Endothelial cell (in vitro differentiated cells): ENCODE measurements around the gene PAK1IP1. TPM values are rescaled to one million over a fixed set of nuclear protein-coding genes. Genes with fewer than 3 reads are reported as not detected.
"Not testable (repeated sequence)": the region's sequence is repeated elsewhere in the genome, so short reads cannot be mapped to it uniquely, and the experiment has no call there.

Source experiments
- DNase-seq: peaks from one replicate; pipeline ENCODE4 v3.0.0; 2021; ENCODE audit warnings: low spot score
- H3K27ac Mint-ChIP-seq: one replicate; pipeline ENCODE4 v1.8.0; 2021; ENCODE audit warnings: mixed read lengths, inconsistent platforms; ENCODE audit not compliant: unreplicated experiment
- H3K27me3 Mint-ChIP-seq: one replicate; pipeline ENCODE4 v1.8.0; 2021; ENCODE audit warnings: mild to moderate bottlenecking, moderate library complexity, mixed read lengths, inconsistent platforms; ENCODE audit not compliant: unreplicated experiment
- H3K36me3 Mint-ChIP-seq: one replicate; pipeline ENCODE4 v1.8.0; 2021; ENCODE audit warnings: mild to moderate bottlenecking, low read depth, mixed read lengths, inconsistent platforms; ENCODE audit not compliant: unreplicated experiment
- H3K4me1 Mint-ChIP-seq: one replicate; pipeline ENCODE4 v1.8.0; 2021; ENCODE audit warnings: mild to moderate bottlenecking, mixed read lengths, inconsistent platforms; ENCODE audit not compliant: unreplicated experiment
- H3K4me3 Mint-ChIP-seq: one replicate; pipeline ENCODE4 v1.8.0; 2021; ENCODE audit warnings: mild to moderate bottlenecking, mixed read lengths, inconsistent platforms; ENCODE audit not compliant: unreplicated experiment
- H3K9me3 Mint-ChIP-seq: one replicate; pipeline ENCODE4 v1.8.0; 2021; ENCODE audit warnings: mixed read lengths, inconsistent platforms; ENCODE audit not compliant: unreplicated experiment
- CTCF ChIP-seq: fragments of 200-600 bp; sonication (generic); IDR thresholded peaks from one replicate; pipeline ENCODE4 v1.5.0; 2021; ENCODE audit warnings: antibody characterized with exemption; ENCODE audit not compliant: unreplicated experiment
- total RNA-seq: library from RNA; stranded (reverse); fragmentation: NEBNext Ultra II Directional; extraction: Animal tissue kit (Norgen Biotek cat#: 25700); gene quantifications from one replicate; pipeline ENCODE4 v1.2.1, GENCODE V29; 2021; ENCODE audit not compliant: unreplicated experiment

PAK1IP1 gene
- total RNA-seq, 1 donor from 2014 or later: 12.8 TPM

GRCh38 chr6:10733863-10734262 lies 39.1 kb downstream of the PAK1IP1 start:
- DNase-seq: no peak
- peaks cover 1% of the 10 kb centered on the region for H3K27me3 Mint-ChIP-seq
- TF ChIP-seq CTCF: no peak
- no peaks in the 10 kb centered on the region for H3K9me3 Mint-ChIP-seq
- H3K4me1 Mint-ChIP-seq: no peaks in the 10 kb centered on the region
- H3K36me3 Mint-ChIP-seq: peaks cover 15% of the 10 kb centered on the region
- no peak overlapping the region for H3K4me3 Mint-ChIP-seq
- H3K27ac Mint-ChIP-seq: no peak overlapping the region

GRCh38 chr6:10736731-10737130 lies 42.0 kb downstream of the PAK1IP1 start:
- H3K27me3 Mint-ChIP-seq: peaks cover 1% of the 10 kb centered on the region
- H3K4me3 Mint-ChIP-seq: no peak overlapping the region
- no peaks in the 10 kb centered on the region for H3K9me3 Mint-ChIP-seq
- TF ChIP-seq CTCF: no peak
- no peak overlapping the region for H3K27ac Mint-ChIP-seq
- no peaks in the 10 kb centered on the region for H3K4me1 Mint-ChIP-seq
- no peak for DNase-seq
- H3K36me3 Mint-ChIP-seq: peaks cover 10% of the 10 kb centered on the region

GRCh38 chr6:10740061-10740460 lies 45.3 kb downstream of the PAK1IP1 start:
- Mint-ChIP-seq H3K4me1 (no peaks in the 10 kb centered on the region), H3K27me3 (no peaks in the 10 kb centered on the region), H3K27ac (no peak overlapping the region), H3K9me3 (no peaks in the 10 kb centered on the region), H3K36me3 (peaks cover 3% of the 10 kb centered on the region), H3K4me3 (peak overlapping the region; percentile 69)
- DNase-seq: no peak
- TF ChIP-seq CTCF: no peak

- not testable (repeated sequence) for H3K27me3 Mint-ChIP-seq, H3K9me3 Mint-ChIP-seq, H3K36me3 Mint-ChIP-seq, H3K27ac Mint-ChIP-seq, DNase-seq, H3K4me3 Mint-ChIP-seq, H3K4me1 Mint-ChIP-seq
These were observed 46.9 kb downstream of the PAK1IP1 start for GRCh38 chr6:10741643-10742042.

GRCh38 chr6:10742251-10742650 lies 47.5 kb downstream of the PAK1IP1 start:
- Mint-ChIP-seq H3K4me3 (no peak overlapping the region), H3K4me1 (peaks cover 4% of the 10 kb centered on the region), H3K27ac (no peak overlapping the region), H3K9me3 (no peaks in the 10 kb centered on the region), H3K36me3 (peaks cover 3% of the 10 kb centered on the region), H3K27me3 (no peaks in the 10 kb centered on the region)
- no peak for DNase-seq
- no peak for TF ChIP-seq CTCF

- H3K4me1 Mint-ChIP-seq: peaks cover 12% of the 10 kb centered on the region
- no peak for DNase-seq
- H3K36me3 Mint-ChIP-seq: peaks cover 3% of the 10 kb centered on the region
- TF ChIP-seq CTCF: no peak
- no peak overlapping the region for H3K4me3 Mint-ChIP-seq
- H3K9me3 Mint-ChIP-seq: no peaks in the 10 kb centered on the region
- H3K27ac Mint-ChIP-seq: no peak overlapping the region
- H3K27me3 Mint-ChIP-seq: no peaks in the 10 kb centered on the region
These were observed 48.7 kb downstream of the PAK1IP1 start for GRCh38 chr6:10743515-10743914.
